ENCODE measurements around the gene EMC9.

DNA sequence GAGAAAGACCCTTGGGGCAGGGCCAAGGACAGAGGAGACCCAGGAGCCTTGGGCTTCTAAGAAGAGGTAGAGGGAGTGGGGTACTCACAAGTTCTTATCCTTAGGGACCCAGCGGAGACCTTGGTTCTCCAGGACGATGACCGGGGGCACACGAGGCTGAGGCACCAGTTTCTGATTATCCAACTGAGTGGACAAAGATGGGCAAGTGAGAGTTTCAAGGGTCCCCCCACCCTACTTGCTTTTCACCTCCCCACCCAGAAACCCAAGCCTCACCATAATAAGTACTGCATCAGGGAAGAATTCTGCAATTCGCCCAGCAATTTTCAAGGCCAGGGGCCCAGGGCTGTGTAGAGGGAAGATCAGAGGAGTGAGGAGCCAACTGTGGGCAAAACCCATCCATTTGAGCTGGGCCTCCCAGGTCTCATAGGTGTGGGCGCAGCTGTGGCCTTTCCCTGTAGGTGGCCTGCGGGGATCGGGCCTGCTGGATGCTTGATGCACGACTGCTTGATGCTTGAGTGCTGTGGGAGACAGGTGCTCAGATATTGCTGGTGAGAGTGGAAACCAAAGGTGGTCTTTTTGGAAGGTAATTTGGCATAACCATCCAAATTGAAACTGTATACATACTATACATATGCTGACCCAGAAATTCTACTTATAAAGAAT, 2.0 kb downstream of the EMC9 start:
- TF ChIP-seq, protein P1, sequence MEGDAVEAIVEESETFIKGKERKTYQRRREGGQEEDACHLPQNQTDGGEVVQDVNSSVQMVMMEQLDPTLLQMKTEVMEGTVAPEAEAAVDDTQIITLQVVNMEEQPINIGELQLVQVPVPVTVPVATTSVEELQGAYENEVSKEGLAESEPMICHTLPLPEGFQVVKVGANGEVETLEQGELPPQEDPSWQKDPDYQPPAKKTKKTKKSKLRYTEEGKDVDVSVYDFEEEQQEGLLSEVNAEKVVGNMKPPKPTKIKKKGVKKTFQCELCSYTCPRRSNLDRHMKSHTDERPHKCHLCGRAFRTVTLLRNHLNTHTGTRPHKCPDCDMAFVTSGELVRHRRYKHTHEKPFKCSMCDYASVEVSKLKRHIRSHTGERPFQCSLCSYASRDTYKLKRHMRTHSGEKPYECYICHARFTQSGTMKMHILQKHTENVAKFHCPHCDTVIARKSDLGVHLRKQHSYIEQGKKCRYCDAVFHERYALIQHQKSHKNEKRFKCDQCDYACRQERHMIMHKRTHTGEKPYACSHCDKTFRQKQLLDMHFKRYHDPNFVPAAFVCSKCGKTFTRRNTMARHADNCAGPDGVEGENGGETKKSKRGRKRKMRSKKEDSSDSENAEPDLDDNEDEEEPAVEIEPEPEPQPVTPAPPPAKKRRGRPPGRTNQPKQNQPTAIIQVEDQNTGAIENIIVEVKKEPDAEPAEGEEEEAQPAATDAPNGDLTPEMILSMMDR (IDR thresholded peaks at IDR 0.05; ENCODE audit: poor library complexity), result no peak
- TF ChIP-seq EZH2phosphoT487 (IDR thresholded peaks at IDR 0.05; ENCODE audit: low read depth, severe bottlenecking, unreplicated experiment), result no peak
